ENCODE data around the gene TSSK2. TPM values are rescaled to one million over a fixed set of nuclear protein-coding genes. Genes with fewer than 3 reads are reported as not detected.

The TSSK2 gene
- total RNA-seq, 2 donors from 2014 or later = 8.0 TPM; not detected in 1

DNA sequence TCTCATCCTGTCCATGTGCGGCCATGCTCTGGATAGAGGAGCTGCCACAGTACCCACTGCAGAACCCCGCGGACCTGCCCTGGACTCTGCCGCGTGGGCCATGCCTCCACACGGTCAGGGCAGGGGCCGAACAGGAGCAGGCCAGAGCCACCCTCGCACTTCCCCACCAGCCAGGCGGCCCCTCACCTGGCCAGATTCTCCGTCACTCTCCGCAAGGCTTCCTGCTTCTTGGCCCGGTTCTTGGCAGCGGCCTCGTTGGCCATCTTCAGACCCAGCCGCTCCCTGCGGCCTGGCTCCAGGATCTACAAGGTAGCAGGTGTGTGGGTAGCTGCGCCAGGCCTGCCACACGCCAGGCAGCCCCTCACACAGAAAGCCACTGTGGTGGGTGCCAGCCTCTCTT, 3.8 kb downstream of the TSSK2 start:
- H3K27ac ChIP-seq = no peak overlapping the region
- no peak for DNase-seq (ENCODE audit: low spot score)
- TF ChIP-seq CTCF (IDR thresholded peaks at IDR 0.05) (no peak), POLR2A (IDR thresholded peaks at IDR 0.05) (no peak), POLR2AphosphoS5 (IDR thresholded peaks at IDR 0.05) (no peak)
- peaks cover 0 to 33% of the 10 kb centered on the region in 2 donors for H3K36me3 ChIP-seq
- H3K27me3 ChIP-seq (replicated peaks; ENCODE audit: insufficient read depth) = no peaks in the 10 kb centered on the region
- no peaks in the 10 kb centered on the region for H3K9me3 ChIP-seq
- no peak overlapping the region for H3K4me3 ChIP-seq
- no peaks in the 10 kb centered on the region for H3K4me1 ChIP-seq (replicated peaks)
- WGBS = 89% methylated on average over 18 of the region's 18 CpGs
- intact Hi-C loops (cut with DNase I) = no loop called here

GRCh38 chr22:19136915-19137314, 5.8 kb downstream of the TSSK2 start:
- no peak for DNase-seq (ENCODE audit: low spot score)
- H3K4me1 ChIP-seq (replicated peaks) = no peaks in the 10 kb centered on the region
- no peaks in the 10 kb centered on the region for H3K27me3 ChIP-seq (replicated peaks; ENCODE audit: insufficient read depth)
- H3K4me3 ChIP-seq = no peak overlapping the region
- no peaks in the 10 kb centered on the region for H3K9me3 ChIP-seq
- WGBS = 94% methylated on average over 10 of the region's 10 CpGs
- intact Hi-C loops (cut with DNase I) = no loop called here
- H3K27ac ChIP-seq = no peak overlapping the region
- TF ChIP-seq POLR2AphosphoS5 (IDR thresholded peaks at IDR 0.05) (no peak), POLR2A (IDR thresholded peaks at IDR 0.05) (no peak), CTCF (IDR thresholded peaks at IDR 0.05) (no peak)
- H3K36me3 ChIP-seq = peaks cover 0 to 34% of the 10 kb centered on the region in 2 donors

- TF ChIP-seq POLR2A (IDR thresholded peaks at IDR 0.05) = no peak
- TF ChIP-seq POLR2AphosphoS5 (IDR thresholded peaks at IDR 0.05) = no peak
- TF ChIP-seq CTCF (IDR thresholded peaks at IDR 0.05) = no peak
- Histone ChIP-seq H3K36me3 (peaks cover 0 to 37% of the 10 kb centered on the region in 2 donors), H3K27ac (no peak overlapping the region), H3K4me1 (replicated peaks) (no peaks in the 10 kb centered on the region), H3K9me3 (no peaks in the 10 kb centered on the region), H3K27me3 (replicated peaks; ENCODE audit: insufficient read depth) (no peaks in the 10 kb centered on the region), H3K4me3 (no peak overlapping the region)
- WGBS = 93% methylated on average over 11 of the region's 11 CpGs
- intact Hi-C loops (cut with DNase I) = no loop called here
- DNase-seq (ENCODE audit: low spot score) = no peak
Observed at GRCh38 chr22:19137384-19138216, 6.5 kb downstream of the TSSK2 start.

DNA sequence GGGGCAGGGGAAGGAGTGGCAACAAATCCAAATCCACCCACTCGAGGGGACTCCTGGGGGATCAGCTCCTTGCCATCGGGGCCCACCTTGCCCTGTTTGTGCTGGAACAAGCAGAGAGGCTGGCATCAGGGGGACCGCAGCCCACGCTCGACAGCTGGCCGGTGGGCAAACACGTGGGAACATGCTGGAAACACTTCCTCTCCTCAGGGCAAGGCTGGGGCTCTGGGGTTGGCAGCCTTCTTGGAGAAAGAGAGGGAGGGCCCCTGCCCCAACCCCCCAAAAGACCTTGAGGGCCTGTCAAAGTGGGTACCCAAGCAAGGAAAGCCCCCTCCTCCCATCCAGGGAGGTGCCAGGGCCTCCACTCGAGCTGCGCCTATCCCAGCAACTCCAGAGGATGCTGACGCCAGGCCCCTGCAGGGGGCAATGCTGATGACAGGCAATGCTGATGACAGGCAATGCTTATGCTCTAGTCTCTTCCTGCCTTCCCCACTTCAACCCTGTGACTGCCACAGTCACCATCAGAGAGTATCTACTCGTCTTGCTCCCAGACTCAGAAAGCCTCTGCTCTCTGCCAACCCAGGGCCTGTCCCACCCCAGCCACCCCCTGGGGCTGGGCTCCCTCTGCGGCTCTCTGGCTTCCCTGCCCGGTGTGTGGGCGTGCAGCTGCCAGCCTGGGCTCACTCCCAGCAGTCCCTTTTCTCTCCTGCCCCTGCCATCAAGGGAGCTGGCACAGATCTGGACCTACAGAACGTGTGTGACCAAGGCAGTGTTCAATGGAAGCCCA, 7.3 kb downstream of the TSSK2 start:
- no peak for TF ChIP-seq POLR2A (IDR thresholded peaks at IDR 0.05)
- no peak for TF ChIP-seq CTCF (IDR thresholded peaks at IDR 0.05)
- TF ChIP-seq POLR2AphosphoS5 (IDR thresholded peaks at IDR 0.05) = no peak
- Histone ChIP-seq H3K27ac (no peak overlapping the region), H3K27me3 (replicated peaks; ENCODE audit: insufficient read depth) (no peaks in the 10 kb centered on the region), H3K4me3 (no peak overlapping the region), H3K4me1 (replicated peaks) (no peaks in the 10 kb centered on the region), H3K36me3 (peaks cover 0 to 32% of the 10 kb centered on the region in 2 donors), H3K9me3 (no peaks in the 10 kb centered on the region)
- WGBS = 79% methylated on average over 15 of the region's 15 CpGs
- no peak for DNase-seq (ENCODE audit: low spot score)
- intact Hi-C loops (cut with DNase I) = no loop called here
